IMR-90 (cell line): Measurements from ENCODE around the gene FUBP3. TPM values are rescaled to one million over a fixed set of nuclear protein-coding genes. Genes with fewer than 3 reads are reported as not detected.

Experiments
- ATAC-seq: fragments of 200-7000 bp; cut with Tn5 transposase; 2 replicates; pipeline ENCODE4 v1.9.1; 2020; ENCODE audit warnings: low read depth, mild to moderate bottlenecking, moderate library complexity
- BruUV-seq: library from RNA; stranded (reverse); fragments of 400-500 nt; replicated peaks from 2 replicates; lab custom pipeline; 2021; lab: Mats Ljungman, UMichigan
- CTCF ChIA-PET: fragments of 300-600 bp; formaldehyde crosslinking; extraction: SDS; loops from one replicate; lab custom pipeline; 2021; ENCODE audit warnings: antibody characterized with exemption; lab: Yijun Ruan, JAX
- POLR2A ChIA-PET: fragments of 300-600 bp; sonication (Branson Sonifier 250); formaldehyde crosslinking; loops from one replicate; lab custom pipeline; 2022; ENCODE audit warnings: antibody characterized with exemption; ENCODE audit not compliant: unreplicated experiment; lab: Charles Lee
- DNase-seq: peaks from one replicate; pipeline ENCODE4 v3.0.0; 2013
- H2AFZ ChIP-seq: replicated peaks from 2 replicates; pipeline ENCODE3; 2013; ENCODE audit warnings: low read length, mild to moderate bottlenecking; ENCODE audit not compliant: poor library complexity
- H2AK5ac ChIP-seq: 2 replicates; pipeline ENCODE4 v1.6.1; 2013; ENCODE audit warnings: low read depth, low read length, inconsistent platforms
- H2AK9ac ChIP-seq: replicated peaks from 2 replicates; pipeline ENCODE3; 2013; ENCODE audit warnings: mild to moderate bottlenecking, low read depth, low read length, moderate library complexity; ENCODE audit not compliant: poor library complexity
- H2BK120ac ChIP-seq: 2 replicates; pipeline ENCODE4 v1.6.1; 2013; ENCODE audit warnings: low read depth, low read length, inconsistent platforms
- H2BK15ac ChIP-seq: 3 replicates; pipeline ENCODE4 v1.6.1; 2013; ENCODE audit warnings: low read depth, low read length, inconsistent platforms
- H2BK20ac ChIP-seq: 2 replicates; pipeline ENCODE4 v1.6.1; 2013; ENCODE audit warnings: low read depth, mild to moderate bottlenecking, inconsistent platforms, low read length, moderate library complexity
- H2BK5ac ChIP-seq: 2 replicates; pipeline ENCODE4 v1.6.1; 2013; ENCODE audit warnings: mild to moderate bottlenecking, low read depth, low read length, inconsistent platforms; ENCODE audit not compliant: poor library complexity, severe bottlenecking
- H3K14ac ChIP-seq: replicated peaks from 2 replicates; pipeline ENCODE4 v1.6.1; 2013; ENCODE audit warnings: low read depth, low read length, inconsistent platforms
- H3K18ac ChIP-seq: 2 replicates; pipeline ENCODE4 v1.6.1; 2013; ENCODE audit warnings: low read depth, low read length, control low read depth
- H3K23ac ChIP-seq: 2 replicates; pipeline ENCODE4 v1.6.1; 2013; ENCODE audit warnings: low read depth, low read length, inconsistent platforms
- H3K27ac ChIP-seq: 2 replicates; pipeline ENCODE4 v1.5.1; 2013; ENCODE audit warnings: mild to moderate bottlenecking, control low read depth, low read length; ENCODE audit not compliant: insufficient read depth
- H3K27me3 ChIP-seq: 2 replicates; pipeline ENCODE4 v1.6.1; 2013; ENCODE audit warnings: low read length; ENCODE audit not compliant: control insufficient read depth, insufficient read depth
- H3K36me3 ChIP-seq: 2 replicates; pipeline ENCODE4 v1.6.1; 2013; ENCODE audit warnings: low read length, mixed read lengths; ENCODE audit not compliant: control insufficient read depth, insufficient read depth
- H3K4ac ChIP-seq: 2 replicates; pipeline ENCODE4 v1.6.1; 2013; ENCODE audit warnings: low read depth, low read length, inconsistent platforms
- H3K4me1 ChIP-seq: 2 replicates; pipeline ENCODE4 v1.6.1; 2013; ENCODE audit warnings: low read length, mixed read lengths; ENCODE audit not compliant: control insufficient read depth, insufficient read depth
- H3K4me2 ChIP-seq: 2 replicates; pipeline ENCODE4 v1.6.1; 2013; ENCODE audit warnings: low read depth, mild to moderate bottlenecking, control low read depth, low read length, moderate library complexity
- H3K4me3 ChIP-seq: 2 replicates; pipeline ENCODE4 v1.5.1; 2013; ENCODE audit warnings: low read depth, mild to moderate bottlenecking, control low read depth, low read length, moderate library complexity; ENCODE audit not compliant: insufficient read depth
- H3K56ac ChIP-seq: 2 replicates; pipeline ENCODE4 v1.6.1; 2013; ENCODE audit warnings: low read length, inconsistent platforms; ENCODE audit not compliant: insufficient read depth; ENCODE audit errors: extremely low read depth
- H3K79me1 ChIP-seq, 2 experiments: 2 replicates each; pipeline ENCODE4 v1.6.1; 2013; ENCODE audit warnings: low read length in 2 of 2, inconsistent platforms in 1 of 2, low read depth in 1 of 2
- H3K9ac ChIP-seq: 2 replicates; pipeline ENCODE4 v1.6.1; 2013; ENCODE audit warnings: low read depth, low read length, control low read depth
- H3K9me1 ChIP-seq: 2 replicates; pipeline ENCODE4 v1.6.1; 2013; ENCODE audit warnings: low read length, inconsistent platforms; ENCODE audit not compliant: insufficient read depth
- H3K9me3 ChIP-seq: 2 replicates; pipeline ENCODE4 v1.6.1; 2013; ENCODE audit warnings: low read length; ENCODE audit not compliant: control insufficient read depth, insufficient read depth
- H4K20me1 ChIP-seq: 2 replicates; pipeline ENCODE4 v1.6.1; 2013; ENCODE audit warnings: low read length, inconsistent platforms; ENCODE audit not compliant: insufficient read depth
- H4K5ac ChIP-seq: 2 replicates; pipeline ENCODE4 v1.6.1; 2013; ENCODE audit warnings: mild to moderate bottlenecking, low read depth, low read length, control low read depth
- H4K8ac ChIP-seq, 2 experiments: 2 replicates each; pipeline ENCODE4 v1.6.1; 2013; ENCODE audit warnings: low read depth in 2 of 2, low read length in 2 of 2, control low read depth in 1 of 2, inconsistent platforms in 1 of 2
- H4K91ac ChIP-seq: 2 replicates; pipeline ENCODE4 v1.6.1; 2013; ENCODE audit warnings: low read depth, low read length, inconsistent platforms; ENCODE audit not compliant: insufficient read depth
- BHLHE40 ChIP-seq: fragments of 150-350 bp; IDR thresholded peaks from 2 replicates; pipeline ENCODE4 v1.6.1; 2016; ENCODE audit warnings: mild to moderate bottlenecking, low read depth, low read length
- CEBPB ChIP-seq: IDR thresholded peaks from 2 replicates; pipeline ENCODE4 v1.6.1; 2012; ENCODE audit warnings: low read depth, low read length, improper control_type of control experiment
- CHD1 ChIP-seq: IDR thresholded peaks from 2 replicates; pipeline ENCODE4 v1.6.1; 2012; ENCODE audit warnings: low read depth, low read length, improper control_type of control experiment
- CTCF ChIP-seq: conservative IDR thresholded peaks from 2 replicates; pipeline ENCODE4 v1.5.1; 2012; ENCODE audit warnings: mild to moderate bottlenecking, low read depth, low read length, improper control_type of control experiment
- ELK1 ChIP-seq: fragments of 150-350 bp; IDR thresholded peaks from 2 replicates; pipeline ENCODE4 v1.6.1; 2016; ENCODE audit warnings: low read depth, mild to moderate bottlenecking, low read length, moderate library complexity, borderline replicate concordance
- FOS ChIP-seq: fragments of 150-350 bp; IDR thresholded peaks from 2 replicates; pipeline ENCODE4 v1.6.1; 2016; ENCODE audit warnings: low read depth, low read length
- MAFK ChIP-seq: IDR thresholded peaks from 2 replicates; pipeline ENCODE4 v1.6.1; 2012; ENCODE audit warnings: low read depth, low read length, improper control_type of control experiment
- MAZ ChIP-seq: IDR thresholded peaks from 2 replicates; pipeline ENCODE4 v1.6.1; 2012; ENCODE audit warnings: low read depth, mild to moderate bottlenecking, low read length, improper control_type of control experiment, moderate library complexity, borderline replicate concordance
- MXI1 ChIP-seq: IDR thresholded peaks from 2 replicates; pipeline ENCODE4 v1.6.1; 2012; ENCODE audit warnings: low read depth, mild to moderate bottlenecking, low read length, moderate library complexity, borderline replicate concordance
- NFE2L2 ChIP-seq: fragments of 150-350 bp; IDR thresholded peaks from 2 replicates; pipeline ENCODE4 v1.6.1; 2016; ENCODE audit warnings: low read depth, mild to moderate bottlenecking, low read length
- POLR2A ChIP-seq: IDR thresholded peaks from 2 replicates; pipeline ENCODE4 v1.6.1; 2012; ENCODE audit warnings: mild to moderate bottlenecking, low read depth, low read length
- RCOR1 ChIP-seq: IDR thresholded peaks from 2 replicates; pipeline ENCODE4 v1.6.1; 2012; ENCODE audit warnings: mild to moderate bottlenecking, low read length, improper control_type of control experiment; ENCODE audit not compliant: insufficient replicate concordance
- RFX5 ChIP-seq: IDR thresholded peaks from 2 replicates; pipeline ENCODE4 v1.8.0; 2012; ENCODE audit warnings: low read depth, mild to moderate bottlenecking, low read length, moderate library complexity
- SMC3 ChIP-seq: fragments of 150-350 bp; IDR thresholded peaks from 2 replicates; pipeline ENCODE4 v1.6.1; 2016; ENCODE audit warnings: low read depth, mild to moderate bottlenecking, antibody characterized with exemption, low read length, moderate library complexity
- USF2 ChIP-seq: fragments of 150-350 bp; IDR thresholded peaks from 2 replicates; pipeline ENCODE4 v1.6.1; 2017; ENCODE audit warnings: mild to moderate bottlenecking, antibody characterized with exemption, low read length, low read depth
- WGBS, 2 experiments: methylation state at CpG; one replicate each; pipeline versions ENCODE4 v1.1.5 to v1.1.7; 2013; ENCODE audit warnings: missing lambda C conversion rate in 2 of 2; ENCODE audit not compliant: insufficient read length in 1 of 2; ENCODE audit errors: extremely low coverage in 2 of 2; 5-methylcytosine and 5-hydroxymethylcytosine counted together
- dilution Hi-C: fragments of 300-500 bp; cut with HindIII; formaldehyde crosslinking; loops from one replicate; pipeline ENCODE4 v1.14.3; 2018; ENCODE audit warnings: low sequenced_read_pairs; ENCODE audit not compliant: unreplicated experiment
- in situ Hi-C: fragments of 300-500 bp; cut with MboI; formaldehyde crosslinking; loops from 3 replicates; pipeline ENCODE4 v1.14.3; 2019; ENCODE audit warnings: low sequenced_read_pairs, inconsistent platforms, mixed read lengths
- intact Hi-C: fragments of 100-400 bp; cut with micrococcal nuclease; formaldehyde crosslinking; loops from 2 replicates; pipeline ENCODE4 v1.10.0; 2022
- polyA plus RNA-seq, 3 experiments: library from polyadenylated mRNA; depleted of rRNA; stranded (reverse); fragments of >200 nt; gene quantifications; 2 replicates each; pipeline ENCODE4 v1.2.3, GENCODE V29; 2012; ENCODE audit warnings: low replicate concordance in 1 of 3
- total RNA-seq: library from RNA; depleted of rRNA; stranded (reverse); fragments of >200 nt; gene quantifications from 2 replicates; pipeline ENCODE4 v1.2.3, GENCODE V29; 2012

FUBP3 gene
- total and polyA plus RNA-seq, 2 of the 4 experiments (the other 2 are of a cell fraction): 32.3 to 50.1 TPM

GRCh38 chr9:130663258-130663976, 84.0 kb downstream of the FUBP3 start:
- H2BK120ac ChIP-seq: no peak overlapping the region
- no TSS peak for BruUV-seq
- no peak overlapping the region for H3K14ac ChIP-seq
- intact Hi-C loops: no loop called here
- H3K18ac ChIP-seq: no peak overlapping the region
- no peak overlapping the region for H3K4me2 ChIP-seq
- H3K9ac ChIP-seq: no peak overlapping the region
- no peak overlapping the region for H4K8ac ChIP-seq
- peaks cover 6% of the 10 kb centered on the region; the same call in 1 of the 2 replicates for H4K20me1 ChIP-seq
- DNase-seq: no peak
- no peak overlapping the region for H3K4ac ChIP-seq
- ChIA-PET CTCF (no interaction called here), POLR2A (no interaction called here)
- no peaks in the 10 kb centered on the region for H3K9me1 ChIP-seq
- no peak overlapping the region for H2BK15ac ChIP-seq
- in situ Hi-C loops: loop anchor here (25.0 kb wide), 1 partner anchor 551 kb away; no protein-coding TSS in a partner anchor
- H3K9me3 ChIP-seq: peaks cover 5% of the 10 kb centered on the region; the same call in 1 of the 2 replicates
- WGBS, 2 experiments: 3% methylated on average over 40 of the region's 65 CpGs; no CpG with 5 or more reads in 1 of the 2 experiments
- no peak overlapping the region for H3K27ac ChIP-seq
- H3K4me1 ChIP-seq: no peaks in the 10 kb centered on the region; the same call in 1 of the 2 replicates
- H3K4me3 ChIP-seq: no peak overlapping the region
- no peaks in the 10 kb centered on the region for H3K36me3 ChIP-seq
- no peak overlapping the region for H2BK20ac ChIP-seq
- no peak overlapping the region for H2BK5ac ChIP-seq
- H3K56ac ChIP-seq: no peak overlapping the region
- H3K27me3 ChIP-seq: peaks cover 98% of the 10 kb centered on the region
- no peak overlapping the region for H2AK9ac ChIP-seq
- H3K23ac ChIP-seq: no peak overlapping the region
- dilution Hi-C loops: no loop called here
- no peak overlapping the region for H2AK5ac ChIP-seq
- no peaks in the 10 kb centered on the region for H3K79me1 ChIP-seq
- H2AFZ ChIP-seq: peak overlapping the region; percentile 61
- no peak overlapping the region for H4K5ac ChIP-seq
- peak; percentile 53 for ATAC-seq
- no peak overlapping the region for H4K91ac ChIP-seq
- TF ChIP-seq ELK1 (no peak), SMC3 (no peak), USF2 (no peak), RFX5 (no peak), POLR2A (no peak), FOS (no peak), BHLHE40 (no peak), MXI1 (no peak), MAFK (no peak), MAZ (no peak), CHD1 (no peak), RCOR1 (no peak), CTCF (no peak), CEBPB (no peak), NFE2L2 (no peak)
